Lower lobe of right lung (tissue), 2 donors: Measurements from ENCODE around the gene TIGD1. TPM values are rescaled to one million over a fixed set of nuclear protein-coding genes. Genes with fewer than 3 reads are reported as not detected.

Experiments used
- ATAC-seq, 2 donors: fragments of 200-7000 bp; cut with Tn5 transposase; one replicate each; pipeline ENCODE4 v1.9.1; 2020 to 2022; ENCODE audit warnings: mild to moderate bottlenecking in 2 of 2, moderate library complexity in 2 of 2
- DNase-seq: peaks from one replicate; pipeline ENCODE4 v3.0.0-alpha.2; 2020
- H3K27ac ChIP-seq: fragments of 200-600 bp; one replicate; pipeline ENCODE4 v1.8.0; 2022
- H3K27me3 ChIP-seq: fragments of 200-600 bp; one replicate; pipeline ENCODE4 v1.8.0; 2022; ENCODE audit warnings: low read depth
- H3K36me3 ChIP-seq: fragments of 200-600 bp; one replicate; pipeline ENCODE4 v1.8.0; 2022; ENCODE audit warnings: mild to moderate bottlenecking
- H3K4me1 ChIP-seq: fragments of 200-600 bp; one replicate; pipeline ENCODE4 v1.8.0; 2022
- H3K4me3 ChIP-seq: fragments of 200-600 bp; one replicate; pipeline ENCODE4 v1.8.0; 2022; ENCODE audit warnings: mild to moderate bottlenecking
- H3K9me3 ChIP-seq: fragments of 200-600 bp; one replicate; pipeline ENCODE4 v1.8.0; 2022
- CTCF ChIP-seq: fragments of 200-600 bp; IDR thresholded peaks from one replicate; pipeline ENCODE4 v1.8.0; 2022; ENCODE audit warnings: antibody characterized with exemption, mild to moderate bottlenecking
- intact Hi-C: fragments of 100-400 bp; cut with DNase I; formaldehyde crosslinking; loops from one replicate; pipeline ENCODE4 v1.11.0; 2022
- total RNA-seq: library from RNA; stranded (reverse); fragmentation: NEBNext Ultra II Directional; extraction: Animal tissue kit (Norgen Biotek cat#: 25700); gene quantifications from one replicate; pipeline ENCODE4 v1.2.1, GENCODE V29; 2021
- donor health status: DM: no; HTN: yes; CAD: no; lungs with severe emphysema.

TIGD1 gene
- total RNA-seq, 1 donor from 2014 or later, result 3.7 TPM

GRCh38 chr2:232541195-232541960 lies 9.0 kb downstream of the TIGD1 start:
- H3K36me3 ChIP-seq, result no peaks in the 10 kb centered on the region
- intact Hi-C loops, result no loop called here
- H3K9me3 ChIP-seq, result no peaks in the 10 kb centered on the region
- TF ChIP-seq CTCF, result no peak
- H3K4me3 ChIP-seq, result no peak overlapping the region
- no peaks in the 10 kb centered on the region for H3K4me1 ChIP-seq
- peaks cover 5% of the 10 kb centered on the region for H3K27me3 ChIP-seq
- ATAC-seq (no peak), DNase-seq (peak; percentile 39)
- H3K27ac ChIP-seq, result no peak overlapping the region

DNA sequence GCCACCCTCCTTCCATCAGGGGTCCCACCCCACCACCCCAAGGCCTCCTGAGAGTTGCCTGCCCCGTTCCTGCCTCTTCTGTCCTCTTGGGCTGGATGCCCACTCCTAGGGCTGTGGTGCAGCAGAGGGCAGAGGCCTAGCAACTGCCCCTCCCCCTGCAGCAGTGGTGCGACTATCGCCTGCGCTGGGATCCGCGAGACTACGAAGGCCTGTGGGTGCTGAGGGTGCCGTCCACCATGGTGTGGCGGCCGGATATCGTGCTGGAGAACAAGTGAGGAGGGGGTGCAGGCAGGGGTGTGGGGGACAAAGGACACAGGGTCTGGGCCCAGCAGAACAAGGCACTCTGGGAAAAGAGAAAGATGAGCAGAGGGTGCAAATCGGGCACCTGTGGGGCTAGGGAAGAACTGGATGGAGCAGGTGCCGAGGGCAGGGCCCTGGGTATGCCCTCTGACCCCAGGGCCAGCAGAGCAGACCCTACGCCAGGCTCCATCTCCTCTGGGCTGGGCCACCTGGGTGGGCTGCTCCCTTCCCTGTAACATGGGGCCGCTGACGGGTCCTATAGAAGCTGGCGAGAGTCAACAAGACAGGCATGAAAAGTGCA lies 9.8 kb downstream of the TIGD1 start:
- no peaks in the 10 kb centered on the region for H3K36me3 ChIP-seq
- no peak overlapping the region for H3K27ac ChIP-seq
- DNase-seq (peak; percentile 43), ATAC-seq (no peak)
- intact Hi-C loops, result no loop called here
- no peak overlapping the region for H3K4me3 ChIP-seq
- TF ChIP-seq CTCF, result no peak
- H3K27me3 ChIP-seq, result peaks cover 5% of the 10 kb centered on the region
- no peaks in the 10 kb centered on the region for H3K4me1 ChIP-seq
- H3K9me3 ChIP-seq, result no peaks in the 10 kb centered on the region

DNA sequence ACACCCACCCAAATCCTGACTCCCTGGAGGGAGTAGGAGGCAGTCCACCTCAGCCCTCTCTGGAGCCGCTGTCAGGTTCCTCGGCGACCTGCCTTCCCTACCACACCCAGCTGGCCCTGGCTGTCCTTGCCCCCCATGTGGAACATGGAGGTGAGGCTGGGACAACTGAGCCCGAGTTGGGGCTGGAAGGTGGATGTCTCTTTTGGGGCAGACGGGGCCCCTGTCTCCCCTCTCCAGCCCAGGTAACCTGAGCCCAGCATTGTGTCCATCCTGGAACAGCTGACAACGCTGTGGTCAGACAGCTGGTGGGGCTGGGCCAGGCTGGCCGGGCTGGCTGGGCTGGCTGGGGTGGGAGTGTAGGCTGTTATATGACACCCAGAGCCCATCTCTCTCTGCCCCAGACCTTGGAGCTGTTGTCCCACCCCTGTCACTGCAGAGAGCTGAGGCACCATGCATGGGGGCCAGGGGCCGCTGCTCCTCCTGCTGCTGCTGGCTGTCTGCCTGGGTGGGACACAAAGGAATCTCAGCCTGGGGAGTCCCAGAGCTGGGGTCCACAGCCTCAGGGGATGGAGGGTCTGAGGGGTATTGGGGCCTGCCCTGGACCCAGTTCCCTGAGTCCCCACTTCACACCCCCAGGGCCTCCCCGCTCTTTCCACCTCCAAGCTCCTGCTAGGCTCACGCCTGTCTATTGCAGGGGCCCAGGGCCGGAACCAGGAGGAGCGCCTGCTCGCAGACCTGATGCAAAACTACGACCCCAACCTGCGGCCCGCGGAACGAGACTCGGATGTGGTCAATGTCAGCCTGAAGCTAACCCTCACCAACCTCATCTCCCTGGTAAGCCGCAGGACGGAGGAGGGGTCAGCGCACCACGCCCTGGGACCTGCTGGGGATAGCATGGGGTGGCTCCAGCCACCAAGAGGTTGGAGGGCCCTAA lies 10.8 kb downstream of the TIGD1 start, which contains the start of gene CHRNG:
Gene CHRNG (plus strand): TSS at position 395 of the 934 bp plus-strand sequence. CDS start 56 bp downstream, at position 451.
- no peak within 1 kb of the TSS for H3K27ac ChIP-seq
- no peak for TF ChIP-seq CTCF
- DNase-seq (peak; percentile 44), ATAC-seq (no peak)
- H3K27me3 ChIP-seq, result peaks cover 5% of the 10 kb centered on the region
- no peaks in the 10 kb centered on the region for H3K4me1 ChIP-seq
- H3K9me3 ChIP-seq, result no peaks in the 10 kb centered on the region
- no peak within 1 kb of the TSS for H3K4me3 ChIP-seq
- H3K36me3 ChIP-seq, result no peaks in the 10 kb centered on the region
- intact Hi-C loops, result no loop called here

DNA sequence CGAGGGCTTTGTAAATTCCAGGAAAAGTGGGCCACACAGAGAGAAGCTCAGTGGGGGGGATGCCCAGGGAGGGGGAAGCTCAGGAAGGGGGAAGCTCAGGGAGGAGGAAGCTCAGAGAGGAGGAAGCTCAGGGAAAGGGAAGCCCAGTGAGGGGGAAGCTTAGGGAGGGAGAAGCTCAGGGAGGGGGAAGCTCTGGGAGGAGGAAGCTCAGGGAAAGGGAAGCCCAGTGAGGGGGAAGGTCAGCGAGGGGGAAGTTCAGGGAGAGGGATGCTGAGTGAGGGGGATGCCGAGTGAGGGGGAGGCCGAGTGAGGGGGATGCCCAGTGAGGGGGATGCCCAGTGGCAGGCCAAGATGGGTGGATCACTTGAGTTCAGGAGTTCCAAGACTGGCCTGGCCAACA lies 11.7 kb downstream of the TIGD1 start:
- no peak overlapping the region for H3K27ac ChIP-seq
- H3K4me1 ChIP-seq, result no peaks in the 10 kb centered on the region
- no peak overlapping the region for H3K4me3 ChIP-seq
- no peaks in the 10 kb centered on the region for H3K36me3 ChIP-seq
- DNase-seq, result peak; percentile 46
- TF ChIP-seq CTCF, result no peak
- peak; percentile 33 to 57 for ATAC-seq
- intact Hi-C loops, result no loop called here
- H3K9me3 ChIP-seq, result no peaks in the 10 kb centered on the region
- H3K27me3 ChIP-seq, result peaks cover 5% of the 10 kb centered on the region

- no peaks in the 10 kb centered on the region for H3K36me3 ChIP-seq
- intact Hi-C loops, result no loop called here
- no peak overlapping the region for H3K27ac ChIP-seq
- H3K27me3 ChIP-seq, result peaks cover 5% of the 10 kb centered on the region
- no peaks in the 10 kb centered on the region for H3K4me1 ChIP-seq
- DNase-seq (peak; percentile 32), ATAC-seq (no peak)
- H3K9me3 ChIP-seq, result no peaks in the 10 kb centered on the region
- TF ChIP-seq CTCF, result no peak
- no peak overlapping the region for H3K4me3 ChIP-seq
Measured at GRCh38 chr2:232537499-232537898, 12.9 kb downstream of the TIGD1 start.
